NT2/D1 (cell line): Measurements from ENCODE around the gene ZC3H13.

Experiments used
- DNase-seq: peaks from one replicate; pipeline ENCODE4 v3.0.0-alpha.2; 2011; ENCODE audit warnings: low read depth, low spot score
- H3K27me3 ChIP-seq: 2 replicates; pipeline ENCODE4 v1.6.0; 2011; ENCODE audit warnings: mild to moderate bottlenecking; ENCODE audit not compliant: insufficient read length, insufficient read depth
- H3K36me3 ChIP-seq: 2 replicates; pipeline ENCODE4 v1.6.1; 2011; ENCODE audit warnings: mild to moderate bottlenecking, low read length, mixed read lengths; ENCODE audit not compliant: insufficient read depth, insufficient read length
- H3K4me1 ChIP-seq: 2 replicates; pipeline ENCODE4 v1.5.1; 2011; ENCODE audit not compliant: insufficient read depth, insufficient read length
- H3K4me3 ChIP-seq: 2 replicates; pipeline ENCODE4 v1.5.1; 2011; ENCODE audit warnings: low read depth; ENCODE audit not compliant: insufficient read length
- H3K9ac ChIP-seq: 2 replicates; pipeline ENCODE4 v1.6.0; 2011; ENCODE audit warnings: low read depth; ENCODE audit not compliant: insufficient read length
- H3K9me3 ChIP-seq: 2 replicates; pipeline ENCODE4 v1.5.1; 2011; ENCODE audit warnings: mild to moderate bottlenecking, low read length; ENCODE audit not compliant: insufficient read depth
- SUZ12 ChIP-seq: IDR thresholded peaks from 2 replicates; pipeline ENCODE4 v1.6.1; 2011; ENCODE audit not compliant: insufficient read length, insufficient read depth; ENCODE audit errors: extremely low read depth
- YY1 ChIP-seq: IDR thresholded peaks from 2 replicates; pipeline ENCODE4 v1.6.1; 2011; ENCODE audit not compliant: insufficient read length, insufficient read depth
- ZNF274 ChIP-seq: IDR thresholded peaks from 2 replicates; pipeline ENCODE4 v1.6.1; 2011; ENCODE audit warnings: mild to moderate bottlenecking, low read depth, low read length

Gene ZC3H13

GRCh38 chr13:46079770-46080169 lies 27.2 kb upstream of the ZC3H13 start:
- no peaks in the 10 kb centered on the region for H3K9me3 ChIP-seq
- DNase-seq: no peak
- no peaks in the 10 kb centered on the region for H3K4me1 ChIP-seq
- TF ChIP-seq ZNF274 (no peak), YY1 (no peak), SUZ12 (no peak)
- H3K4me3 ChIP-seq: no peak overlapping the region
- no peaks in the 10 kb centered on the region for H3K27me3 ChIP-seq
- H3K9ac ChIP-seq: no peak overlapping the region
- H3K36me3 ChIP-seq: no peaks in the 10 kb centered on the region

- H3K4me3 ChIP-seq: no peak overlapping the region
- no peaks in the 10 kb centered on the region for H3K27me3 ChIP-seq
- H3K36me3 ChIP-seq: no peaks in the 10 kb centered on the region
- TF ChIP-seq ZNF274 (no peak), SUZ12 (no peak), YY1 (no peak)
- H3K4me1 ChIP-seq: no peaks in the 10 kb centered on the region
- no peak overlapping the region for H3K9ac ChIP-seq
- no peak for DNase-seq
- no peaks in the 10 kb centered on the region for H3K9me3 ChIP-seq
These were observed 24.7 kb upstream of the ZC3H13 start for GRCh38 chr13:46077265-46077664.

- Histone ChIP-seq H3K9ac (no peak overlapping the region), H3K9me3 (no peaks in the 10 kb centered on the region), H3K4me3 (no peak overlapping the region), H3K36me3 (no peaks in the 10 kb centered on the region), H3K4me1 (no peaks in the 10 kb centered on the region), H3K27me3 (no peaks in the 10 kb centered on the region)
- TF ChIP-seq SUZ12 (no peak), YY1 (no peak), ZNF274 (no peak)
- DNase-seq: no peak
These were observed 24.3 kb upstream of the ZC3H13 start for GRCh38 chr13:46076827-46077226.

- no peak overlapping the region for H3K9ac ChIP-seq
- no peaks in the 10 kb centered on the region for H3K4me1 ChIP-seq
- H3K4me3 ChIP-seq: no peak overlapping the region
- DNase-seq: no peak
- TF ChIP-seq SUZ12 (no peak), ZNF274 (no peak), YY1 (no peak)
- no peaks in the 10 kb centered on the region for H3K36me3 ChIP-seq
- H3K9me3 ChIP-seq: no peaks in the 10 kb centered on the region
- no peaks in the 10 kb centered on the region for H3K27me3 ChIP-seq
These were observed 23.3 kb upstream of the ZC3H13 start for GRCh38 chr13:46075811-46076210.

- no peaks in the 10 kb centered on the region for H3K9me3 ChIP-seq
- no peak overlapping the region for H3K4me3 ChIP-seq
- no peaks in the 10 kb centered on the region for H3K36me3 ChIP-seq
- no peaks in the 10 kb centered on the region for H3K4me1 ChIP-seq
- no peak for TF ChIP-seq YY1
- TF ChIP-seq SUZ12: no peak
- TF ChIP-seq ZNF274: no peak
- H3K9ac ChIP-seq: no peak overlapping the region
- no peak for DNase-seq
- H3K27me3 ChIP-seq: no peaks in the 10 kb centered on the region
These were observed 19.2 kb upstream of the ZC3H13 start for GRCh38 chr13:46071590-46072249.

- no peak for TF ChIP-seq YY1
- TF ChIP-seq ZNF274: no peak
- no peak for TF ChIP-seq SUZ12
- Histone ChIP-seq H3K27me3 (no peaks in the 10 kb centered on the region), H3K4me1 (no peaks in the 10 kb centered on the region), H3K4me3 (no peak overlapping the region), H3K9ac (no peak overlapping the region), H3K9me3 (no peaks in the 10 kb centered on the region), H3K36me3 (no peaks in the 10 kb centered on the region)
- no peak for DNase-seq
These were observed 10.7 kb upstream of the ZC3H13 start for GRCh38 chr13:46063292-46063691.

DNA sequence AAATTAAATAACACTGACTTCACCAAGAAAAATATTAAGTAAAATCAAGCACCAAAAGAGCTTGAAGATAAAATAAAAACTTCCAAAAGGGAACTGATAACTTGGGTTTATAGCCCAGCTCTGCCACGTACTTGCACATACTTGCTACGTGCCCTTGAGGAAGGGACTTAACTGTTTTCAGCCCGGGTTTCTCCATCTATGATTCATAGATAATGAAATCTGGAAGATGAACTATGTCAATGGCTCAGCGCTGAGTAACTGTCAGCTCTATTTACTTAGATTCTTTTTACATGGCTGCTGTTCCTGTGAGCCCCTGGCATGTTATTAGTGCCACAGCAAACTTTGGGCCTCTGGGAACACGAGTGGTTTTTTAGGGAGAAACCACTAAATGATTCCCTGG lies 9.6 kb upstream of the ZC3H13 start:
- no peak overlapping the region for H3K4me3 ChIP-seq
- DNase-seq: no peak
- H3K9ac ChIP-seq: no peak overlapping the region
- no peaks in the 10 kb centered on the region for H3K27me3 ChIP-seq
- H3K36me3 ChIP-seq: no peaks in the 10 kb centered on the region
- no peaks in the 10 kb centered on the region for H3K4me1 ChIP-seq
- H3K9me3 ChIP-seq: no peaks in the 10 kb centered on the region
- TF ChIP-seq ZNF274 (no peak), SUZ12 (no peak), YY1 (no peak)
